PC-3 (cell line): ENCODE measurements around the gene LRRC41. TPM values are rescaled to one million over a fixed set of nuclear protein-coding genes. Genes with fewer than 3 reads are reported as not detected.
"Not testable (repeated sequence)": the region's sequence is repeated elsewhere in the genome, so short reads cannot be mapped to it uniquely, and the experiment has no call there.

Source experiments
- ATAC-seq: fragments of 200-7000 bp; cut with Tn5 transposase; 2 replicates; pipeline ENCODE4 v1.9.1; 2020; ENCODE audit warnings: mild to moderate bottlenecking, moderate library complexity
- BruUV-seq: library from RNA; stranded (reverse); fragments of 400-500 nt; replicated peaks from 2 replicates; lab custom pipeline; 2021; lab: Mats Ljungman, UMichigan
- CTCF ChIA-PET: fragments of 300-600 bp; sonication (Branson Sonifier 250); formaldehyde crosslinking; loops from one replicate; lab custom pipeline; 2022; ENCODE audit warnings: antibody characterized with exemption; lab: Charles Lee
- POLR2A ChIA-PET: fragments of 300-600 bp; sonication (Branson Sonifier 250); formaldehyde crosslinking; loops from one replicate; lab custom pipeline; 2022; ENCODE audit warnings: antibody characterized with exemption; ENCODE audit not compliant: unreplicated experiment; lab: Charles Lee
- DNase-seq: peaks from one replicate; pipeline ENCODE4 v3.0.0-alpha.2; 2015
- H2AFZ ChIP-seq: fragments of 300-600 bp; sonication (generic); 2 replicates; pipeline ENCODE4 v1.6.0; 2016; ENCODE audit warnings: antibody characterized with exemption, low read length
- H3F3A ChIP-seq: fragments of 300-600 bp; sonication (generic); one replicate; pipeline ENCODE4 v1.6.0; 2017; ENCODE audit warnings: antibody characterized with exemption, low read length, control low read depth, mild to moderate bottlenecking; ENCODE audit not compliant: unreplicated experiment
- H3K27ac ChIP-seq: fragments of 300-600 bp; sonication (generic); 2 replicates; pipeline ENCODE4 v1.5.1; 2016; ENCODE audit warnings: mild to moderate bottlenecking, low read length
- H3K27me3 ChIP-seq: fragments of 300-600 bp; sonication (generic); 2 replicates; pipeline ENCODE4 v1.6.1; 2016; ENCODE audit warnings: low read length, mixed read lengths
- H3K36me3 ChIP-seq: fragments of 300-600 bp; sonication (generic); 2 replicates; pipeline ENCODE4 v1.6.1; 2016; ENCODE audit warnings: low read depth, mixed run types, low read length, mixed read lengths
- H3K4me1 ChIP-seq: fragments of 300-600 bp; sonication (generic); 2 replicates; pipeline ENCODE4 v1.5.1; 2016; ENCODE audit warnings: low read length; ENCODE audit not compliant: insufficient read depth
- H3K4me2 ChIP-seq: fragments of 300-600 bp; sonication (generic); 2 replicates; pipeline ENCODE4 v1.6.0; 2016; ENCODE audit warnings: low read length
- H3K4me3 ChIP-seq: fragments of 300-600 bp; sonication (generic); 2 replicates; pipeline ENCODE4 v1.5.1; 2016; ENCODE audit warnings: mild to moderate bottlenecking, low read length, mixed read lengths
- H3K79me2 ChIP-seq: fragments of 300-600 bp; sonication (generic); 2 replicates; pipeline ENCODE4 v1.6.1; 2017; ENCODE audit warnings: low read length, mixed read lengths
- H3K9ac ChIP-seq: fragments of 300-600 bp; sonication (generic); 2 replicates; pipeline ENCODE4 v1.6.0; 2016; ENCODE audit warnings: mild to moderate bottlenecking, low read length
- H3K9me2 ChIP-seq: fragments of 300-600 bp; sonication (generic); replicated peaks from 2 replicates; pipeline ENCODE4 v1.6.1; 2016; ENCODE audit warnings: mixed run types, low read length, mixed read lengths
- H3K9me3 ChIP-seq: fragments of 300-600 bp; sonication (generic); 2 replicates; pipeline ENCODE4 v1.6.1; 2016; ENCODE audit warnings: low read length, mixed read lengths
- H4K20me1 ChIP-seq: fragments of 300-600 bp; sonication (generic); 2 replicates; pipeline ENCODE4 v1.6.1; 2016; ENCODE audit warnings: low read length, mixed read lengths
- EZH2 ChIP-seq: fragments of 300-600 bp; sonication (generic); IDR thresholded peaks from one replicate; pipeline ENCODE4 v1.6.1; 2017; ENCODE audit warnings: antibody characterized with exemption, mild to moderate bottlenecking, low read length; ENCODE audit not compliant: unreplicated experiment
- EZH2phosphoT487 ChIP-seq: fragments of 300-600 bp; sonication (generic); IDR thresholded peaks from 2 replicates; pipeline ENCODE4 v1.6.1; 2018; ENCODE audit warnings: mild to moderate bottlenecking, antibody characterized with exemption, low read length, borderline replicate concordance
- intact Hi-C: fragments of 100-400 bp; cut with micrococcal nuclease; formaldehyde crosslinking; loops from 2 replicates; pipeline ENCODE4 v1.9.0; 2023
- total RNA-seq: library from RNA; depleted of rRNA; stranded (reverse); fragments of >200 nt; gene quantifications from 2 replicates; pipeline ENCODE4 v1.2.3, GENCODE V29; 2014
- TF ChIP-seq, protein P1 (sequence below): fragments of 300-600 bp; sonication (generic); conservative IDR thresholded peaks from 2 replicates; pipeline ENCODE4 v1.5.1; 2017; ENCODE audit warnings: antibody characterized with exemption, low read depth, mild to moderate bottlenecking, low read length

LRRC41 gene
- total RNA-seq, 1 experiment from 2014 or later: 52.7 TPM

DNA sequence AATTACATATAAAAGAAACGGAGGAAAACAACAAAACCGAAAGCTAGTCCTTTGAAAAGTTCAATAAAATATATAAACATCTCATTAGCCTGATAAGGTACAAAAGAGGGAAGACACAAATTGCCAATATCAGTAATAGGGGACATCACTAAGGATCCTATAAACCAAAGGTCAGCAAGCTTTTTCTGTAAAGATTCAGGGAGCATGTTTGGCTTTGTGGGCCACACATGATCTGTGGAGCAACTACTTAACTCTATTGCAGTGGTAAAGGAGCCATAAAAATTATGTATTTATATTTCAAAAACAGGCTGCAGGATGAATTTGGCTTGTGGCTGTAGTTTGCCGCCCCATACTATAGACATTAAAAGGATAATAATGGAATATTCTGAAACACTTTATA is 31.7 kb upstream of the LRRC41 start:
- Histone ChIP-seq H4K20me1 (no peaks in the 10 kb centered on the region), H3K27me3 (no peaks in the 10 kb centered on the region), H3F3A (no peaks in the 10 kb centered on the region), H3K79me2 (no peaks in the 10 kb centered on the region), H3K36me3 (no peaks in the 10 kb centered on the region), H3K4me1 (peaks cover 6% of the 10 kb centered on the region), H3K27ac (no peak overlapping the region), H3K9ac (no peak overlapping the region), H2AFZ (no peak overlapping the region), H3K4me2 (no peak overlapping the region), H3K9me2 (no peaks in the 10 kb centered on the region), H3K4me3 (no peak overlapping the region), H3K9me3 (no peaks in the 10 kb centered on the region)
- ChIA-PET CTCF (interaction anchor here (0.6 kb wide), 1 partner anchor 11 kb away, joined by 11 read pairs; no protein-coding TSS in a partner anchor), POLR2A (no interaction called here)
- no peak for TF ChIP-seq EZH2phosphoT487
- TF ChIP-seq, protein P1, sequence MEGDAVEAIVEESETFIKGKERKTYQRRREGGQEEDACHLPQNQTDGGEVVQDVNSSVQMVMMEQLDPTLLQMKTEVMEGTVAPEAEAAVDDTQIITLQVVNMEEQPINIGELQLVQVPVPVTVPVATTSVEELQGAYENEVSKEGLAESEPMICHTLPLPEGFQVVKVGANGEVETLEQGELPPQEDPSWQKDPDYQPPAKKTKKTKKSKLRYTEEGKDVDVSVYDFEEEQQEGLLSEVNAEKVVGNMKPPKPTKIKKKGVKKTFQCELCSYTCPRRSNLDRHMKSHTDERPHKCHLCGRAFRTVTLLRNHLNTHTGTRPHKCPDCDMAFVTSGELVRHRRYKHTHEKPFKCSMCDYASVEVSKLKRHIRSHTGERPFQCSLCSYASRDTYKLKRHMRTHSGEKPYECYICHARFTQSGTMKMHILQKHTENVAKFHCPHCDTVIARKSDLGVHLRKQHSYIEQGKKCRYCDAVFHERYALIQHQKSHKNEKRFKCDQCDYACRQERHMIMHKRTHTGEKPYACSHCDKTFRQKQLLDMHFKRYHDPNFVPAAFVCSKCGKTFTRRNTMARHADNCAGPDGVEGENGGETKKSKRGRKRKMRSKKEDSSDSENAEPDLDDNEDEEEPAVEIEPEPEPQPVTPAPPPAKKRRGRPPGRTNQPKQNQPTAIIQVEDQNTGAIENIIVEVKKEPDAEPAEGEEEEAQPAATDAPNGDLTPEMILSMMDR: no peak
- no peak for TF ChIP-seq EZH2
- intact Hi-C loops: no loop called here
- BruUV-seq: no TSS peak
- DNase-seq (no peak), ATAC-seq (no peak)

DNA sequence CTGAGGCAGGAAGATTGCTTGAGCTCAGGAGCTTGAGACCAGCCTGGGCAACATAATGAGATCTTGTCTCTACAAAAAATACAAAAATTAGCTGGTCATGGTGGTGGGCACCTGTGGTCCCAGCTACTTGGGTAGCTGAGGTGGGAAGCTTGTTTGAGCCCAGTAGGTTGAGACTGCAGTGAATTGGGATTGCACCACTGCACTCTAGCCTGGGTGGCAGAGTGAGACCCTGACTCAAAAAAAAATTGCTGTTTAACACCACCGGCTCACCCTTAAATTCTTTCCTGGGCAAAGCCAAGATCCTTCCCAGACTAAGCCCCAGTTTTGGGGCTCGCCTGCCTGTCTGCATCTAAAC is 30.6 kb upstream of the LRRC41 start:
- Histone ChIP-seq H3K4me2 (no peak overlapping the region), H4K20me1 (no peaks in the 10 kb centered on the region), H3K79me2 (no peaks in the 10 kb centered on the region), H3K27me3 (no peaks in the 10 kb centered on the region), H3K9me2 (no peaks in the 10 kb centered on the region), H3K36me3 (no peaks in the 10 kb centered on the region), H3F3A (no peaks in the 10 kb centered on the region), H3K9me3 (no peaks in the 10 kb centered on the region), H3K9ac (no peak overlapping the region), H2AFZ (no peak overlapping the region), H3K4me3 (no peak overlapping the region), H3K4me1 (no peaks in the 10 kb centered on the region), H3K27ac (no peak overlapping the region)
- no peak for DNase-seq
- BruUV-seq: no TSS peak
- ChIA-PET POLR2A (no interaction called here), CTCF (interaction anchor here (1.3 kb wide), 1 partner anchor 14 kb away, joined by 16 read pairs; no protein-coding TSS in a partner anchor)
- TF ChIP-seq, protein P1: no peak
- no peak for TF ChIP-seq EZH2
- TF ChIP-seq EZH2phosphoT487: no peak
- intact Hi-C loops: no loop called here
- ATAC-seq: no peak

GRCh38 chr1:46333300-46334029 is 30.0 kb upstream of the LRRC41 start:
- BruUV-seq: no TSS peak
- Histone ChIP-seq H3F3A (no peaks in the 10 kb centered on the region), H3K9me2 (no peaks in the 10 kb centered on the region), H3K9ac (no peak overlapping the region), H3K27me3 (no peaks in the 10 kb centered on the region), H3K36me3 (no peaks in the 10 kb centered on the region), H2AFZ (no peak overlapping the region), H3K4me3 (no peak overlapping the region), H3K4me2 (no peak overlapping the region), H4K20me1 (no peaks in the 10 kb centered on the region), H3K4me1 (no peaks in the 10 kb centered on the region), H3K9me3 (no peaks in the 10 kb centered on the region), H3K79me2 (no peaks in the 10 kb centered on the region), H3K27ac (no peak overlapping the region)
- peak; percentile 88 for ATAC-seq
- DNase-seq: peak; percentile 60
- TF ChIP-seq EZH2phosphoT487: no peak
- TF ChIP-seq, protein P1: peak; percentile 64
- no peak for TF ChIP-seq EZH2
- ChIA-PET CTCF (interaction anchor here (0.5 to 1.3 kb wide), 5 partner anchors 12 to 78 kb away, joined by 3 to 16 read pairs (median 6); no protein-coding TSS in a partner anchor), POLR2A (no interaction called here)
- intact Hi-C loops: no loop called here

GRCh38 chr1:46331786-46332540 is 28.5 kb upstream of the LRRC41 start:
- H3K9me2 ChIP-seq, intact Hi-C loops, POLR2A ChIA-PET, H3K9me3 ChIP-seq, H3K27ac ChIP-seq, H3K79me2 ChIP-seq, H3K27me3 ChIP-seq, H3K4me1 ChIP-seq, H3K4me2 ChIP-seq, H4K20me1 ChIP-seq, H3K36me3 ChIP-seq, ATAC-seq, H2AFZ ChIP-seq, BruUV-seq, H3K9ac ChIP-seq, DNase-seq, H3F3A ChIP-seq, H3K4me3 ChIP-seq, CTCF ChIA-PET: not testable (repeated sequence)
